SIG-M5 (cell line): ENCODE data around the gene WFS1.

Source experiments
- DNase-seq: peaks from one replicate; lab custom pipeline; 2025; lab: John Stamatoyannopoulos, UW

The WFS1 gene

GRCh38 chr4:6300359-6300758 is 30.7 kb downstream of the WFS1 start:
- DNase-seq: no peak

GRCh38 chr4:6301051-6301731 is 31.5 kb downstream of the WFS1 start:
- DNase-seq: no peak

DNA sequence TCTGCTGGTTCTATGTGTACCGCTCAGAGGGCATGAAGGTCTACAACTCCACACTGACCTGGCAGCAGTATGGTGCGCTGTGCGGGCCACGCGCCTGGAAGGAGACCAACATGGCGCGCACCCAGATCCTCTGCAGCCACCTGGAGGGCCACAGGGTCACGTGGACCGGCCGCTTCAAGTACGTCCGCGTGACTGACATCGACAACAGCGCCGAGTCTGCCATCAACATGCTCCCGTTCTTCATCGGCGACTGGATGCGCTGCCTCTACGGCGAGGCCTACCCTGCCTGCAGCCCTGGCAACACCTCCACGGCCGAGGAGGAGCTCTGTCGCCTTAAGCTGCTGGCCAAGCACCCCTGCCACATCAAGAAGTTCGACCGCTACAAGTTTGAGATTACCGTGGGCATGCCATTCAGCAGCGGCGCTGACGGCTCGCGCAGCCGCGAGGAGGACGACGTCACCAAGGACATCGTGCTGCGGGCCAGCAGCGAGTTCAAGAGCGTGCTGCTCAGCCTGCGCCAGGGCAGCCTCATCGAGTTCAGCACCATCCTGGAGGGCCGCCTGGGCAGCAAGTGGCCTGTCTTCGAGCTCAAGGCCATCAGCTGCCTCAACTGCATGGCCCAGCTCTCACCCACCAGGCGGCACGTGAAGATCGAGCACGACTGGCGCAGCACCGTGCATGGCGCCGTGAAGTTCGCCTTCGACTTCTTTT is 32.2 kb downstream of the WFS1 start:
- DNase-seq: no peak

DNA sequence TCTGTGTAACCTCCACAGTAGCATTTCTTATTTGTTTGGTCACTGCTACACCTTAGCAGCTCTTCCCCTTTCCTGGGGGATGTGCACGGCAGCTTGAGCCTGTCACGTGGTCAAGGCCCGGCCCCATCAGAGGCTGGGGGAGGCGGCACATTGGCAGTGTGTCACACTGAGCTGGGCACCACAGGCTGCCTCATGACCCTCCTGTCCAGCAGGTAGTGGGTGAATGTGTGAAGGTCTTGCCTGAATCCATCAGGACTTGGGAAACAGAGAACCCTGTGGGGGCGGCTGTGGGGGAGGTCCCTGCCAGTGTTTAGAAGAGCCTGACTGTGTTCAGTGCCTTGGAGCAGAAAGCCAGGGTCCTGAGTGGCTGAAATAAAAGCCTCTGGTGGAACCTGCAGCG is 33.2 kb downstream of the WFS1 start:
- DNase-seq: no peak

- no peak for DNase-seq
Measured at GRCh38 chr4:6303943-6304342, 34.3 kb downstream of the WFS1 start.

DNA sequence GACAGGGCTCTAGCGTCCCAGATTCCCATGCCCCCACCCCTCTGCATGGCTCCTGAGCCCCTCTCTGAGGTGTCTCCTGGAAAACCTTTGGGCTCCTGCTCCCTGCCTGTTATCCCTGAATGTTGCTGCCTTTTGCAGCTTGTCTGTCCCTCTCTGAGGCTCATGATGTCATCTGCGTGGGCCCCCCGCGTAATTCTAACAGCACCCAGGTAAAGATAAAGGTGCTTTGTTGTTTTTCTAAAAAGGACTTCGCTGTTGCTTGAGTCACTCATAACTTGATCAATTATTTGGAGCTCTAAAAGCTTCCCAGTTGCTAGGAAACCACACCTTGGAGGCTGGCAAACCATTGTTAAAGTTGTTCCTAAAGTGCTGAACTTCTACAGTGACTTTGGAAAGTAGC is 36.6 kb downstream of the WFS1 start:
- no peak for DNase-seq

- DNase-seq: no peak
Measured at GRCh38 chr4:6307230-6307629, 37.6 kb downstream of the WFS1 start.

GRCh38 chr4:6307891-6308290 is 38.2 kb downstream of the WFS1 start:
- no peak for DNase-seq

DNA sequence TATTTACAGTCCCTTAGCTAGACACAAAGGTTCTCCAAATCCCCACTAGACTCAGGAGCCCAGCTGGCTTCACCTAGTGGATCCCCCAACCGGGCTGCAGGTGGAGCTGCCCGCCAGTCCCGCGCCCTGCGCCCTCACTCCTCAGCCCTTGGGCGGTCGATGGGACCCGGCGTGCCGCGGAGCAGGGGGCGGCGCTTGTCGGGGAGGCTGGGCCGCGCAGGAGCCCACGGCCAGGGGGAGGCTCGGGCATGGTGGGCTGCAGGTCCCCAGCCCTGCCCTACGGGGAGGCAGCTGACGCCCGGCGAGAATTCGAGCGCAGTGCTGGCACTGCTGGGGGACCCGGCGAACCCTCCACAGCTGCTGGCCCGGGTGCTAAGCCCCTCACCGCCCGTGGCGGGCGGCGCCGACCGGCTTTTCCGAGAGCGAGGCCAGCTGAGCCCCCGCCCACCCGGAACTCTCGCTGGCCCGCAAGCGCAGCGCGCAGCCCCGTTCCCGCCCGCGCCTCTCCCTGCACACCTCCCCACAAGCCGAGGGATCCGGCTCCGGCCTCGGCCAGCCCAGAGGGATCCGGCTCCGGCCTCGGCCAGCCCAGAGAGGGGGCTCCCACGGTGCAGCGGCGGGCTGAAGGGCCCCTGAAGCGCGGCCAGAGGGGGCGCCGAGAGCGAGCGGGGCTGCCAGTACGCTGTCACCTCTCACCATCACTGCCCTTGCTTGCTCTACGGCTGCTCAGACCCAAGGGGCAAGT is 39.4 kb downstream of the WFS1 start:
- no peak for DNase-seq

GRCh38 chr4:6309777-6310176 is 40.1 kb downstream of the WFS1 start:
- no peak for DNase-seq

- no peak for DNase-seq
Measured at GRCh38 chr4:6313216-6313615, 43.6 kb downstream of the WFS1 start.

DNA sequence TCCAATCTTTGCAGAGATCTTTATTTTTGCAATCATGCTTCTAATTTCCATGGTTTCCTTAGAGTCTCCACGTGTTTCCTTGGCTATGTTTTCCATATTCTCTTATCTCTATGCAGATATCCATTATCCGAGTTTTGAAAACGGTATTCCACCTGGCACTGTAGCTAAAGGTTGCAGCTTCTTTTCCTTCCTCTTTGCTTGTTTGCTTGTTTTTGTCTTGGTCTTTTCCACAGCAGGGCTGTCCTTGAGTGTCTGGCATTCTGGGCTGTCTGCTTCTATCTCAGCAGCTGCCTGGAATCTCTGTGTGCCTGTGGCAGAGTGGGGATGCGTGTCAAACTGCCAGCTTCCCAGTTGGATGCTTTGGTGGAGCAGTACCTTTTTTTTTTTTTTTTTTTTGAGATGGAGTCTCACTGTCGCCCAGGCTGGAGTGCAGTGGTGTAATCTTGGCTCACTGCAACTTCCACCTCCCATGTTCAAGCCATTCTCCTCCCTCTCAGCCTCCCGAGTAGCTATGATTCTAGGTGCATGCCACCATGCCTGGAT is 46.9 kb downstream of the WFS1 start:
- no peak for DNase-seq

DNA sequence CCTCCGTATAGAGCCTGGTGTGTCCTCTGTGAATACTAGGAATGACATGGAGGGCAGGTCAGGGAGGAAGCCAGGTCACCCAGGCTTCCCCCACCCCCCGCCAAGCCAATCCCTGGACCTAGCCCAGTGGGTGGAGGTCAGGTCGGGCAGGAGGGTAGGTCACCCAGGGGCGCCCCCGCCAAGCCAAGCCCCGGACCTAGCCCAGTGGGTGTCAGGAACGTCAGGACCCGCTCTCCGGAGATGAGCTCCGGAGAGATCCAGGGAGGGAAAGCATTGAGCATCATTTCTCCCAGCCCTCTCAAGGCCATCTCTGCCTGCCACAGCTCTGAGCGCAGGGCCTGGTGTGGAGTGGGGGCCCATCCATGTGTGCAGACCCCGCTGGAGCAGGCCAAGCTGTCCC is 48.6 kb downstream of the WFS1 start:
- DNase-seq: no peak

- DNase-seq: no peak
Measured at GRCh38 chr4:6319530-6320150, 50.0 kb downstream of the WFS1 start.

- no peak for DNase-seq
Measured at GRCh38 chr4:6320663-6321062, 51.0 kb downstream of the WFS1 start.

- DNase-seq: no peak
Measured at GRCh38 chr4:6321361-6321760, 51.7 kb downstream of the WFS1 start.

- no peak for DNase-seq
Measured at GRCh38 chr4:6322067-6322760, 52.6 kb downstream of the WFS1 start.

GRCh38 chr4:6322761-6323566 is 53.3 kb downstream of the WFS1 start:
- no peak for DNase-seq

DNA sequence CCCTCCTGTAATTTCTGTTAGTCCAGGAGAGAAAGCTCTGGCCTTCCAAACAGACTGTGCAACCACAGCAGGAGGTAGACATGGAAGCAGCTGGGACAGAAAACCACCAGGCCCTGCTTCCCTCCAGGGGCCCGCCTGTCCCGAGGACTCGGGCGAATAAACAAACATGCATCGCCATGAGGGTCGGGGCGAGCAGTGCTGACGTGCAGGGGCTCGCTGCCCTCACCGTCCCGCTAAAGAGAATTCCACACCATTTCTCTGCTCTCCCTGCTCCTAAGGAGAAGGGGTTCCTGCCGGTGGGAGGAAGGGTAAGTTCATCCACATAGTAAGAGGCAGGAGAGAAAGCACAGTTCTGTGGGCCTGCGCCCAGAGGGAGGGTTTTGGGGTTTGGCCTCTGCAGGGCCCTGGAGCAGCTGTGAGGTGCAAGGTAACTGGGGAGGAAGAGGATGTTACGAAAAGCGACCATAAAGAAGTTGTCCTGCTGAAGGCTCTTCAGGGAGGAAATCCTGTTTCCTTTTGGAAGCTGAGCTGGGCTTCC is 54.9 kb downstream of the WFS1 start:
- no peak for DNase-seq

GRCh38 chr4:6324999-6325787 is 55.5 kb downstream of the WFS1 start:
- DNase-seq: no peak
